WTC11 (cell line): ENCODE data around the gene CASTOR2. TPM values are rescaled to one million over a fixed set of nuclear protein-coding genes. Genes with fewer than 3 reads are reported as not detected.
"Not testable (repeated sequence)": the region's sequence is repeated elsewhere in the genome, so short reads cannot be mapped to it uniquely, and the experiment has no call there.

Source experiments
- ATAC-seq: fragments of 200-7000 bp; cut with Tn5 transposase; 2 replicates; pipeline ENCODE4 v1.10.0; 2021; ENCODE audit warnings: mild to moderate bottlenecking, moderate library complexity
- CTCF ChIA-PET: fragments of 300-600 bp; sonication (Branson Sonifier 250); formaldehyde crosslinking; loops from one replicate; lab custom pipeline; 2021; ENCODE audit warnings: antibody characterized with exemption; lab: Charles Lee
- POLR2A ChIA-PET: fragments of 350-600 bp; sonication (Branson Sonifier 250); formaldehyde crosslinking; loops from one replicate; lab custom pipeline; 2021; ENCODE audit warnings: antibody characterized with exemption; lab: Charles Lee
- DNase-seq: peaks from one replicate; pipeline ENCODE4 v3.0.0; 2021; ENCODE audit warnings: low spot score
- H3K27ac Mint-ChIP-seq: 2 replicates; pipeline ENCODE4 v1.8.0; 2021; ENCODE audit warnings: mixed read lengths
- H3K27me3 Mint-ChIP-seq: 2 replicates; pipeline ENCODE4 v1.8.0; 2021; ENCODE audit warnings: low read depth, mild to moderate bottlenecking, moderate library complexity, mixed read lengths
- H3K36me3 Mint-ChIP-seq: 2 replicates; pipeline ENCODE4 v1.8.0; 2021; ENCODE audit warnings: mixed read lengths
- H3K4me1 Mint-ChIP-seq: 2 replicates; pipeline ENCODE4 v1.8.0; 2022; ENCODE audit warnings: mixed read lengths
- H3K4me3 Mint-ChIP-seq: 2 replicates; pipeline ENCODE4 v1.8.0; 2021; ENCODE audit warnings: mild to moderate bottlenecking, moderate library complexity, mixed read lengths
- H3K9me3 Mint-ChIP-seq: 2 replicates; pipeline ENCODE4 v1.8.0; 2021; ENCODE audit warnings: mixed read lengths
- ZBTB43 ChIP-seq: sonication (generic); formaldehyde crosslinking; IDR thresholded peaks from 2 replicates; pipeline ENCODE4 v1.8.1; 2023; ENCODE audit warnings: mild to moderate bottlenecking, missing genetic modification reagents
- ZSCAN18 ChIP-seq: fragments of 250-450 bp; sonication (Bioruptor Pico); IDR thresholded peaks from 2 replicates; pipeline ENCODE4 v2.1.2; 2022; ENCODE audit warnings: mild to moderate bottlenecking, moderate library complexity
- total RNA-seq: library from RNA; stranded (reverse); gene quantifications from 3 replicates; pipeline ENCODE4 v1.2.3, GENCODE V29; 2021
- TF ChIP-seq, protein P1 (sequence below): sonication (generic); formaldehyde crosslinking; conservative IDR thresholded peaks from 2 replicates; pipeline ENCODE4 v1.8.1; 2022; ENCODE audit warnings: mild to moderate bottlenecking, missing genetic modification reagents

Gene CASTOR2
- total RNA-seq, 1 experiment from 2014 or later, result 38.7 TPM

- peak overlapping the region; percentile 47 for H3K4me3 Mint-ChIP-seq
- CTCF ChIA-PET, result not testable (repeated sequence)
- POLR2A ChIA-PET, result interaction anchor here (0.6 kb wide), 1 partner anchor 29 kb away, joined by 4 read pairs; no protein-coding TSS in a partner anchor
Observed at GRCh38 chr7:74963704-74964510, 598 bp upstream of the CASTOR2 start.

DNA sequence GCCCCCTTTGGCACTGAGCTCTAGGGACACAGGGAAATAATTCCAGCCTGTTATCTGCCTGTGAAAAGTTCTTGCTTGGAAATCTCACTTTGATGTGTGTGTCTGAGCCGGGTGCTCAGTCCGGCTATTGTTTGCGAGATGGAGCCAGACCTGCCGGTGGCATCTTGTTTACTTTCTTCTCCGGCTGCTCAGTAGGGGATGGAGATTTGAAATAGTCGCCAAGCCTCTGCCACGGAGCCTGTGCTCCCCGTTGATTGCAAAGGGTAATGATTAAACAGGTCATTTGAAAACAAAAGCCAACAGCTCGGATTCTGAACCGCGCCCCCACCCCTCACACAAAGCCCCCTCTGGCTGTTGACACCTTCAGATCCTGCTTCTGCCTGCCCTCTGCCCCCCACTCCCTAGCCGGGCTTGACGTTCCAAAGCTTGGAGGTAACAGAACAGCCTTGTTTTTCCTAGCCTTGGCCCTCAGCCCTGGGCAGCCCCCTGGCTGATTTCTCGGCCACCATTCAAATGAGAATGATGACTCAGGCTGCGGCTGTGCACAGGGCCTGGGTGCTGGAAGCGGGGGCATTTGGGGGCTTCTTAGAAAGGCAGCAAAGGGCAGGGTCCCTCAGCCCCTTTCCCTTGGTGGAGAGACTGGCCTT is 1.8 kb downstream of the CASTOR2 start:
- DNase-seq, CTCF ChIA-PET, H3K4me3 Mint-ChIP-seq, H3K27ac Mint-ChIP-seq, H3K9me3 Mint-ChIP-seq, H3K4me1 Mint-ChIP-seq, H3K36me3 Mint-ChIP-seq, H3K27me3 Mint-ChIP-seq, POLR2A ChIA-PET: not testable (repeated sequence)
- ATAC-seq, result peak; percentile 5

More at GRCh38 chr7:74963704-74964510, 598 bp upstream of the CASTOR2 start:
- not testable (repeated sequence) for H3K27ac Mint-ChIP-seq, H3K9me3 Mint-ChIP-seq, DNase-seq, H3K4me1 Mint-ChIP-seq, H3K36me3 Mint-ChIP-seq, H3K27me3 Mint-ChIP-seq
- peak; percentile 76 for ATAC-seq

DNA sequence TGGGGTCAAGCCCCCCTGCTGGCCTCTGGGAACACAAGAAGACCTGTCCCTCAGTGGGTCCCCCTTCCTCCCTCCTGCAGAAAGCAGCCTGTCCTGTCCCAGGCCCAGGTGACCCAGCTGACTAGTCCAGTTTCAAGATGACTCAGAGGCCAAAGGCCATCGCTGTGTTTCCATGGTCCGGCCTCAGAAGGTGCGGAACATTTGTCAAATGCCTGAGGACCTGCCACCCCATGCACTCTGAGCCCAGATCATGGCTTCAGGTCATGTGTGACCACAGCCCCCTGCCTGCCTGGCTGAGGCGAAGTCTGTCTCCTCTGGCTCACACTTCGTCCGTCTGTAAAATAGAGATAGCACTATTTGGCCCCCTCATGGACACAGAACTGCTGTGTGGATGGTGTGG is 2.4 kb downstream of the CASTOR2 start:
- ATAC-seq, H3K27ac Mint-ChIP-seq, POLR2A ChIA-PET: not testable (repeated sequence)

GRCh38 chr7:74971431-74971830 is 6.9 kb downstream of the CASTOR2 start:
- DNase-seq, POLR2A ChIA-PET, CTCF ChIA-PET, H3K36me3 Mint-ChIP-seq, H3K4me1 Mint-ChIP-seq, H3K9me3 Mint-ChIP-seq, H3K27me3 Mint-ChIP-seq, H3K4me3 Mint-ChIP-seq, H3K27ac Mint-ChIP-seq: not testable (repeated sequence)
- ATAC-seq, result peak; percentile 74

More for the DNA sequence above, 2.4 kb downstream of the CASTOR2 start:
- CTCF ChIA-PET, H3K36me3 Mint-ChIP-seq, H3K27me3 Mint-ChIP-seq, H3K4me1 Mint-ChIP-seq, H3K4me3 Mint-ChIP-seq, H3K9me3 Mint-ChIP-seq, DNase-seq: not testable (repeated sequence)

GRCh38 chr7:74972377-74972776 is 7.9 kb downstream of the CASTOR2 start:
- CTCF ChIA-PET, H3K27me3 Mint-ChIP-seq, H3K27ac Mint-ChIP-seq, POLR2A ChIA-PET, H3K36me3 Mint-ChIP-seq, ATAC-seq, H3K4me3 Mint-ChIP-seq, DNase-seq, H3K9me3 Mint-ChIP-seq, H3K4me1 Mint-ChIP-seq: not testable (repeated sequence)

DNA sequence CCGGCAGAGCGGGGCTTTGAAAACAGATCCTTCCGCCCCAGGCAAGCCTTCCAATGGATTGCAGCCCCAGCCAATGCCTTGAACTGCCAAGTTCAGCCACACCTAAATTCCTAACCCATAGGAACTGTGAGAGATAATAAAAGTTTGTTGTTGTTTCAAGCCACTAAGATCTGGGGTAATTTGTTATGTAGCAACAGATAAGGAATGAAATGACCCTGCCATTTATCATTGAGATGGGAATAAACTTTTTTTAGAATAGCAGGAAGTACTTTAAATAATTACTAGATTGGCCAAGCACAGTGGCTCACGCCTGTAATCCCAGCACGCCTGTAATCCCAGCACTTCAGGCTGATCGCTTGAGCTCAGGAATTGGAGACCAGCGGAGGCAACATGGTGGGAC is 11.5 kb downstream of the CASTOR2 start:
- CTCF ChIA-PET, POLR2A ChIA-PET, H3K4me3 Mint-ChIP-seq, H3K9me3 Mint-ChIP-seq, DNase-seq, H3K36me3 Mint-ChIP-seq, H3K27ac Mint-ChIP-seq, H3K4me1 Mint-ChIP-seq, ATAC-seq, H3K27me3 Mint-ChIP-seq: not testable (repeated sequence)

DNA sequence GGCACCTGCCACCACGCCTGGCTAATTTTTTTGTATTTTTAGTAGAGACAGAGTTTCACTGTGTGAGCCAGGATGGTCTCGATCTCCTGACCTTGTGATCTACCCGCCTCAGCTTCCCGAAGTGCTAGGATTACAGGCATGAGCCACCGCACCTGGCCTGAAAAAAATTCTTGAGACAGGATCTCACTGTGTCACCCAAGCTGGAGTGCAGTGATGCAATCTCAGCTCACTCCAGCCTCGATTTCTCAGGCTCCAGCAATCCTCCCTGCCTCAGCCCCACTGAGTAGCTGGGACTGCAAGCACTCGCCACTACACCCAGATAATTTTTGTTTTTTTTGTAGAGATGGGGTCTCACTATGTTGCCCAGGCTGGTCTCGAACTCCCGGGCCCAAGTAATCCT is 13.0 kb downstream of the CASTOR2 start:
- H3K36me3 Mint-ChIP-seq, ATAC-seq, H3K4me3 Mint-ChIP-seq, POLR2A ChIA-PET, CTCF ChIA-PET, DNase-seq, H3K4me1 Mint-ChIP-seq, H3K9me3 Mint-ChIP-seq, H3K27ac Mint-ChIP-seq, H3K27me3 Mint-ChIP-seq: not testable (repeated sequence)

- ATAC-seq, CTCF ChIA-PET, DNase-seq, H3K9me3 Mint-ChIP-seq, H3K27me3 Mint-ChIP-seq, H3K4me3 Mint-ChIP-seq, POLR2A ChIA-PET, H3K27ac Mint-ChIP-seq, H3K36me3 Mint-ChIP-seq: not testable (repeated sequence)
- H3K4me1 Mint-ChIP-seq, result peaks cover 13% of the 10 kb centered on the region
Observed at GRCh38 chr7:74988436-74988835, 23.9 kb downstream of the CASTOR2 start.

DNA sequence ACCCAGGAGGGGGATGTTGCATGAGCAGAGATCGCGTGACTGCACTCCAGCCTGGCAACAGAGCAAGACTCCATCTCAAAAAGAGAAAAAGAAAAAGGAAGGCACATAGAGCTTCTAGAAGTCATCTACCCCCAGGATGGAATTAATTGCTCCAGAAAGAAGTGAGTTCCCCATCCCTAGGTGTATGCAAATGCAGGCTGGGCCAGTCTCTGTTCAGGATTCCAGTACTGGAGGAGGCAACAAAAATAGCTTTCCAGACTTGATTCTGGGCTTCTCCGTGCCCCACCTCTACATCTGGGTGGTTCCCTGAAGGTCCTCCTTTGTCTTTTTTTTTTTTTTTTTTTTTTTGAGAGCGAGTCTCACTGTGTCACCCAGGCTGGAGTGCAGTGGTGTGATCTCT is 28.6 kb downstream of the CASTOR2 start:
- POLR2A ChIA-PET, result interaction anchor here (0.7 to 0.8 kb wide), 2 partner anchors 29 to 32 kb away, joined by 4 read pairs; no protein-coding TSS in a partner anchor
- TF ChIP-seq ZSCAN18 (CRISPR knock-in tag), result no peak
- no peak for TF ChIP-seq ZBTB43 (CRISPR knock-in tag)
- TF ChIP-seq, protein P1, sequence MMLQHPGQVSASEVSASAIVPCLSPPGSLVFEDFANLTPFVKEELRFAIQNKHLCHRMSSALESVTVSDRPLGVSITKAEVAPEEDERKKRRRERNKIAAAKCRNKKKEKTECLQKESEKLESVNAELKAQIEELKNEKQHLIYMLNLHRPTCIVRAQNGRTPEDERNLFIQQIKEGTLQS, result no peak
- TF ChIP-seq, all 79 proteins: peak for 0
- H3K4me3 Mint-ChIP-seq, result no peak overlapping the region
- H3K27me3 Mint-ChIP-seq, result no peaks in the 10 kb centered on the region
- no peaks in the 10 kb centered on the region for H3K36me3 Mint-ChIP-seq
- H3K4me1 Mint-ChIP-seq, result peaks cover 39% of the 10 kb centered on the region
- CTCF ChIA-PET, result interaction anchor here (0.8 kb wide), 1 partner anchor 53 kb away, joined by 6 read pairs; no protein-coding TSS in a partner anchor
- DNase-seq (no peak), ATAC-seq (no peak)
- H3K27ac Mint-ChIP-seq, result 0 out of 2 replicates have a peak overlapping the region, but pooled peaks have one; percentile 100
- H3K9me3 Mint-ChIP-seq, result no peaks in the 10 kb centered on the region

- peaks cover 43% of the 10 kb centered on the region for H3K4me1 Mint-ChIP-seq
- DNase-seq, ATAC-seq, H3K27me3 Mint-ChIP-seq, H3K9me3 Mint-ChIP-seq, H3K4me3 Mint-ChIP-seq, CTCF ChIA-PET, POLR2A ChIA-PET, H3K36me3 Mint-ChIP-seq: not testable (repeated sequence)
- H3K27ac Mint-ChIP-seq, result peak overlapping the region; percentile 92
Observed at GRCh38 chr7:74994869-74995543, 30.5 kb downstream of the CASTOR2 start.
